Muscle of arm (tissue), 12 donors: ENCODE data around the gene EFCAB11. TPM values are rescaled to one million over a fixed set of nuclear protein-coding genes. Genes with fewer than 3 reads are reported as not detected.
A peak's percentile ranks its signal among the peaks of the same experiment; 100 is the strongest.
"Not testable (repeated sequence)": the region's sequence is repeated elsewhere in the genome, so short reads cannot be mapped to it uniquely, and the experiment has no call there.

Experiments used
- DNase-seq: peaks from one replicate; pipeline ENCODE4 v3.0.0-alpha.2; 2013
- polyA plus RNA-seq, 12 donors: library from polyadenylated mRNA; unstranded; fragments of 120-200 nt; gene quantifications; one replicate each; pipeline ENCODE4 v1.2.1, GENCODE V29; 2013; ENCODE audit not compliant: insufficient read length in 12 of 12

The EFCAB11 gene
- polyA plus RNA-seq, 12 donors = 4.5 to 19.9 (median 7.9) TPM; not detected in 1

DNA sequence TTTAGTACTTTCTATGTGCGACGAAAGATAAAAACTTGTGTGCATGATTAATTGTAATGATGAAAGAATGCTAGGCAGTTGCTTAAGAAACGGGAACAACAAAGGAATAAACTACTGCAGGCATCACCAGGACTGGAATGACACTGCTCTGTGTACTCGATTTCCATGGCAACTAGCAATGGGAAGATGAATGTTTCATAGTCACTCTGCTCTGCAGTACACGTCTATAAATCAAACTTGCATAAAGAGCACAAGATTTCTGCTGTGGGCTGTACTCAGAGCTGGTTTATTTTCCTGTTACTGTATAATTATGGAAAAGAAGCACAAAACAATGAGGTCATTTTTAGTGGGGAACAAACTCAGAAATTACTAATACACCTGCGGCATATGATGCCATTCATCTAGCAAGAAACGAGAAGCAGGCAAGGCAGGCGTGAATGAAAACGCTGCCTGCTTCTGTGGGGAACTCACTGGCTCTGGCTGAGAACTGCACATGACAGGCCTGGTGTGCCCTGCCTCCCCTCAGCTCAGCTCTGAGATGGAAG, 41.8 kb downstream of the EFCAB11 start:
- DNase-seq = peak; percentile 84

DNA sequence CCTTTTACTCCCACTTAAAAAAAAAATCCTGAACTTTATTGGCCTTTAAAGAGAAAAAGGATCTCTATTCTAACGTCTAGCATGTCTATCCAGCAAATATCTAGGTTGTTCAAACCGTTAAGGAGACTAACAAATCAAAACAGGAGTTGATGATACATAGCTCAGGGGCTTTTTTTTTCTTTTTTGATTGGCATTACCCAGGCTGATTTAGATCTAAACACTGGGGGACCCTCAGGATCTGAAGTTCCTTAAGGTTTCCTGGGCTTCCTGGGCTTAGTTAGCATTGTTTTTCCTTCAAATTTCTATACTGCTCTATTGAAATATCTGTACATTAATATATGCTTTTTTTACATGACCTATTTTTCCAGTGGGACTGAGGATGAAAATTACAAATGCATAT, 42.3 kb downstream of the EFCAB11 start:
- no peak for DNase-seq

GRCh38 chr14:89911010-89911919, 43.3 kb downstream of the EFCAB11 start:
- DNase-seq = no peak

GRCh38 chr14:89910691-89911009, 43.9 kb downstream of the EFCAB11 start:
- no peak for DNase-seq

- DNase-seq = no peak
Observed at GRCh38 chr14:89909586-89909985, 44.9 kb downstream of the EFCAB11 start.

DNA sequence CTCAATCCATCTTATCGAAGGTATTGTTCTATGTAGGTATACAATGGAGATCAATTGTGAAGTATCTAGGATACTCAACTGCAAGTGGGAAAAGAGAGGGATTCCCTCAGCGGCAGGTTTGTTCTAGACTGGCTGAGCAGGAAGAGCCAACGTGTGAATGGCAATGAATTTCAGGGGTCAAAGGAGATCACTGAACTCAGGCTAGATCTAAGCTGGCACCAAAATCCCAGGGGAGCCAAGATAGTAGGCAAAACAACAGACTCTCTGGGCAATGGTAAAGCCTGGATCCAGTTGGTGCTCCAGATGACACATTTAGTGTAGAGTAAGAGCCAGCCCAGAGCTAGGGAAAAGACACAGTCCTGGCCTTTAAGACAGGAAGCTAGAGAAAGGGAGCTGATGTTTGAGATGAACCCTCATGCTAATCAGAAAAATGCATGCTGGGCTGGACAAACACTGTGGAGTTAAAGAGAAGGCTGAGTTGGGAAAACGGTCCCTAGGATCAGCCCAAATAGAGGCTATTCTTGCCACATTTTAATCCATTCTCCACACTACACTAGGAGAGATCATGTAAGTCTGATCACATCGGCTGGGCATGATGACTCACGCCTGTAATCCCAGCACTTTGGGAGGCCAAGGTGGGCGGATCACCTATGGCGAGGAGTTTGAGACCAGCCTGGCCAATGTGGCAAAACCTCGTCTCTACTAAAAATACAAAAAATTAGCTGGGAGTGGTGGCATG, 45.6 kb downstream of the EFCAB11 start:
- DNase-seq = no peak

DNA sequence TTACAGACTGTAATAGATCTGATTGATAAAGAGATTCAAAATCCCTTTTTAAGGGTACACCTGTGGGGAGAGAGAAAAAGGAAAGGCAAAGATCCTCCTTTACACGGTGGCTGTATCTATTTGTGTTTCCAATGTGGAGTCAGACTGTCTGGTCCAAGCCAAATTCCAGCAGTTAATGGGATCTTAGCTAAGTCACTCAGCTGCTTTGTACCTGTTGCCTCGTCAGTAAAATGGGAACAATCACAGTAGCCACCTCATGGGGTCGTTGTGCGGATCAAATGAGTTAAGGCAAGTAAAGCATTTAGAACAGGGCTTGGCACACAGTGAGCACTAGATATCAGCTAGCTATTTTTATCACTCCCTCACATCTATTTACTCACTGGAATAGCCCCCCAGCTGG, 46.9 kb downstream of the EFCAB11 start:
- DNase-seq = no peak

DNA sequence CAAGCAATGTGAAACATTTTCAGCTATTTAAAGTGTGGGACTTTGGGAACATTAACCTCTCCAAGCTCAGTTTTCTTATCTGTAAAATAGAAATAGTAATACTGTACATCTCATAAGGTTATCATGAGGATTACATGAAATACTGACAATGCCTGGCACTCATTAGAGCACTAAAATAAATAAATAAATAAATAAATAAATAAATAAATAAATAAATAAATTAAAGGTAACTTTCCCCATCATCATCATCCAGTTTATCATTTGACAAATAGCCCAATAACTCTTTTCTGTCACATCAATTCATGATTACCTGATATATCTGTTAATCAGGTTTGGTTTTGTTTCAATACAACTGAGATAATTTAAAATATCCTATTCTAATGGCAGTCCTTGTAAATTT, 48.5 kb downstream of the EFCAB11 start:
- DNase-seq = no peak

GRCh38 chr14:89903340-89903952, 51.1 kb downstream of the EFCAB11 start:
- no peak for DNase-seq

DNA sequence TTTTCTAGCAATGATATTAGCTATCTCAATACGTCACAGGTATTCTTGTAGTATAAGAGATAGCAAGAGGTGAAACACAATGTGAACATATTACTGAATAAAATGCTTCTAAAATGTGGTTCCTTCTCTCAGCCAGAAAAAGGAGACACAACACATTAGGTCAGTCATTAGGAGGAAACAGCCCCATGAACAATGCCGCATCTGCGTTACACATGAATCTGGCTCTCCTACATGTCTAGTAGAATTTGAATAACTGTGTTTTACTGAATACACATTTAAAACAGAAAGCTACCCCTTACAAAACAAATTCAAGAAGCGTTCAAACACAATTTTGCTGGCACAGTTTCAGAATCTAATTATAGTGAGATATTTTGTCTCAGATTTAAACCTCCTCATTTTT, 51.6 kb downstream of the EFCAB11 start:
- no peak for DNase-seq

- no peak for DNase-seq
Observed at GRCh38 chr14:89900802-89901201, 53.7 kb downstream of the EFCAB11 start.

DNA sequence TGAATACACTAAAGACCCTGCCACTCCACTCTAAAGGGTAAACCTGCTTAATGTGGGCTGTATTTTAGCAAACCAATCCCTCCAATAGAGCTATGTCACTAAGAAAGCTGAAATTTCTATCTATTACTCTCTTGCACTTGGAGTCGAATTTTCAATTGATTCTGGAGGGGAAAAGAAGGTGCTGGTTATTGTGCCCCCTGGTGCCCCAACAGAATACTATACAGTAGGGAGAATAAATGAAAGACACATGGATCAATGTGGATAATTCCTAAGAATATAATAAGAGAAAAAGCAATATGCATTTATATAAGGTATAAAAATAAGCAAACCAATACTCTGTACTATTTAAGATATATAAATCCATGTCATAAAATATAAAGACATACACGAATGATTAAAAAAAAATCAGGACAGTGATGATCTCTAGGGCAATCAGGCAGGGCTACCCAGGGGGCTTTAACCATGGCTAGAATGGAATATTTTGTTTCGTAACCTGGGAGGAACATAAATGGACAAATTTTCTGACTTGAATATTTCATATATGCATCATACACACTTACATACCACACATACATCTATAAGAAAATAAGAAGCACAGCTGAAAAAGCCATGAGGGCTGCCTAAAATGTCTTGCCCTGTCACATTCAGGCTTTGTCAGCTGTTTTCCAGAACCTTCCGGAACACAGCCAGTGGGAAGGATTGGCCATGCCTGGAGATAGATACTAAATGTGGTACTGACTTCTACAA, 54.4 kb downstream of the EFCAB11 start:
- DNase-seq = no peak

DNA sequence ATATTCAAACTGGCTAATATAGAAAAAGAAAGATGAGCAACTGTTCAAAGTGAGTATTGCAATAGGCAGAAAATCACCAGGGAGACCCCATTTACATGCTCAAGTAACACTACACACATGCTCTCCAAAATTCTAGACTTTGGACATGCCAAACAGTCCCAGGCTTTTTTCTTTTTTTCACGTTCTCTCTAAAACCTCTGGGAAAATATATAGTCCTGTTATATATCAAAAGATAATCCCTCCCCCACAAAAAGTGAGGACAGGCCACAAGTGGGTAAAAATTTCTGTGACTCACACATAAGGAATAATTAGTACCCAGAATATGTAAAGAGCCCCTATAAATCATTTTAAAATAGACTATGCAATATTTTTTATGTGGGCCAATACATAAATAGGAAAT, 55.2 kb downstream of the EFCAB11 start:
- no peak for DNase-seq

- DNase-seq = not testable (repeated sequence)
Observed at GRCh38 chr14:89893388-89893787, 61.1 kb downstream of the EFCAB11 start.

- no peak for DNase-seq
Observed at GRCh38 chr14:89892953-89893352, 61.6 kb downstream of the EFCAB11 start.

GRCh38 chr14:89891721-89892120, 62.8 kb downstream of the EFCAB11 start:
- DNase-seq = not testable (repeated sequence)

DNA sequence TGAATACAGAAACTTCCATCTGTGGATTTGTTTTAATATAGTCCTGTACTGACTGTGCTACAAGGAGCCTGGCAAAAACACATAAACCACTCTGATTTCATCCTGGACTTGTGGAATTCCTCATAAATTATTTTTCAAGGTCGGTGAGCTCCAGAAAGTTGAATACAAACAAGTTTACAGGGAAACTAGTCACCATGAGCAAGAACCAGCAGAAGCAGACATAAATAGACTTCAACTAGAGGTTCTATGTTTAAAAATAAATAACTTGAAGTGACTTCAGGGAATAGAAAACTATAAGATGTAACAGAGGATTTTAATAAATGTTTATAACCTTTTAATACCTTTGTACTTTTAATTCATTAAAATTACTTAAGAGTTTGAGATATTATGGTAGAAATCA, 63.5 kb downstream of the EFCAB11 start:
- no peak for DNase-seq

DNA sequence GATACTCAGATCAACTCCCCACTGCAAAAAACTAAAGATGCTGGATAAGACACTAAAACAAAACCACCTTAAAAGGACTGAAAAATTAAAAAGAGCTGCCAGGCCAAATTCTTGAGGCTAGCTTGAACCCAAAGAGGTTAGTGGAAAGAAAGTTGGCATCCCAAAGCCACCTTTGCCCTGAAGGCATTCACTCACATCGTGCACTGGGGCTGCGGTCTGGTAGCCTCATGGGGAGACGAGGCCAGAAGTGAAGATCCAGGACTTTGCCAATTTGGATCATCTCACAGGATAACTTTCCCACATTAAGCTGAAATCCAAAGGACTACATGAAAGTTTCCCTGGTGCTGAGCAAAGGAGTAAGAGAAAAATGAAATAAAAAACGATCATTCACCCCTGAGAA, 63.9 kb downstream of the EFCAB11 start:
- DNase-seq = no peak

DNA sequence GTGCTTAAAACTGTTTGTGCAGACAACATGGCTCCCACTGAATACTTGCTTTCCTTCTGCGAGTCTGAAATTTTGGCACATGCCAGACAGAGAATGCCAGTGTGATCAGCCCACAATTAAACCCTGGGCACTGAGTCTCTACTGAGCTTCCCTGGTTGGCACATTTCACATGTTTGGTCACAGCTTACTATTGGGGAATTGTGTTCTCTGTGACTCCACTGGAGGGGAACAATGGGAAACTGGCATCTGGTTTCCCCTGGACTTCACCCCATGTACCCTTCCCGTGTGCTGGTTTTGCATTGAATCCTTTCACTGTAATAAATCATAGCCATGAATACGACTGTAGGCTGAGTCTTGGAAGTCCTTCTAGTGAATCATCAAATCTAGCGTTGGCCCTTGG, 64.9 kb downstream of the EFCAB11 start:
- DNase-seq = no peak

DNA sequence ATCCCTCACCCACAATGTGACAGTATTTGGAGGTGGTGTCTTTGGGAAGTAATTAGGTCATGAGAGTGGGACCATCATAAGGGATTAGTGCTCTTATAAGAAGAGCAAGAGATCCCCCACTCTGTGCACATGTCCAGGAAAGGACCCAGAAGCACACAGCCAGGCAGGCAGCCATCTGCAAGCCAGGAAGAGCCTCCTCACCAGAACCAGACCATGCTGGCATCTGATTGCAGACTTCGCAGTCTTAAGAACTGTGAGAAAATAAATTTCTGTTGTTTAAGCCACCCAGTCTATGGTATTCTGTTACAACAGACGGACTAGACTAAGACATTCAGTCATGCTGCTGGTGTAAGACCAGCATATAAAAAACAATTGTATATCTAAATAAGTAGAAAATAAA, 69.8 kb downstream of the EFCAB11 start:
- DNase-seq = no peak

DNA sequence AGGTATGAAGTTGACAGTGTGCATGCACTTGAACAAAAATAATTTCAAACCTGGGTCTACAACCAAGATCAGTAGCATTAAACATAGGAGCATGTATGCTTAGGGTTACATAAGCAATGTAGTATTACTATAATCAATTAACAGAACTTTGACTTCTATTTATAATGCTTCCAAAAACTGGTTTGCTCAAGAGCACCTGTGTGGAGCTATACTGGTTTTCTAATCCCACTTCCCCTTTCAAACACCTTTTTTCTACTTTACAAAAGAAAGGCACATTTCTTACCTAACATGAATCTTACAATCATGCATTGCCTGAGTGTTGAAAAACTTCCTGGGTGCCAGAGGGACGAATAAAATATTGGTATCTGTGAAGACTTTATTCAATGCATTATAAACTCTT, 72.7 kb downstream of the EFCAB11 start:
- DNase-seq = no peak

- DNase-seq = not testable (repeated sequence)
Observed at GRCh38 chr14:89874091-89874490, 80.4 kb downstream of the EFCAB11 start.
